Body of pancreas (tissue), 4 donors: ENCODE measurements around the gene TTC23L. TPM values are rescaled to one million over a fixed set of nuclear protein-coding genes. Genes with fewer than 3 reads are reported as not detected.

ENCODE experiments used
- ATAC-seq: fragments of 150-250 bp; one replicate; pipeline ENCODE4 v1.9.1; 2016
- DNase-seq, 4 donors: peaks; one replicate each; pipeline ENCODE4 v3.0.0-alpha.2; 2019
- H3K27ac ChIP-seq, 4 donors: fragments of 200-600 bp; sonication (generic); 1 replicate in 3 of 4; 2 replicates in 1 of 4; pipeline versions ENCODE4 v1.5.1 to v1.6.1; 2016 to 2019; ENCODE audit warnings: mild to moderate bottlenecking in 1 of 4, mixed read lengths in 1 of 4, moderate library complexity in 1 of 4
- H3K27me3 ChIP-seq, 2 donors: fragments of 200-600 bp; sonication (generic); one replicate each; pipeline ENCODE4 v1.6.0; 2016; ENCODE audit warnings: mild to moderate bottlenecking in 1 of 2
- H3K36me3 ChIP-seq, 2 donors: fragments of 200-600 bp; sonication (generic); replicated peaks in 1 of 2; 2 replicates each; pipeline ENCODE4 v1.5.1; 2016; ENCODE audit warnings: low read depth in 2 of 2; ENCODE audit not compliant: insufficient read depth in 1 of 2
- H3K4me1 ChIP-seq: fragments of 200-600 bp; sonication (generic); one replicate; pipeline ENCODE4 v1.6.0; 2016
- H3K4me3 ChIP-seq, 2 donors: fragments of 200-600 bp; sonication (generic); 1 replicate in 1 of 2; 2 replicates in 1 of 2; pipeline ENCODE4 v1.5.1; 2016 to 2019
- H3K9me3 ChIP-seq, 3 donors: fragments of 200-600 bp; sonication (generic); 1 replicate in 2 of 3; 2 replicates in 1 of 3; pipeline ENCODE4 v1.5.1; 2016
- CTCF ChIP-seq, 7 experiments: fragments of 450-650 bp in 4 of 7; fragments of 200-600 bp in 3 of 7; sonication (generic) in 3 of 7; IDR thresholded peaks; one replicate each; pipeline ENCODE4 v1.5.1; 2016 to 2019; ENCODE audit warnings: antibody characterized with exemption in 7 of 7
- POLR2A ChIP-seq, 3 donors: fragments of 450-650 bp; IDR thresholded peaks; one replicate each; pipeline ENCODE4 v1.6.1; 2016; ENCODE audit warnings: antibody characterized with exemption in 3 of 3, mild to moderate bottlenecking in 2 of 3
- WGBS, 2 donors: methylation state at CpG; one replicate each; pipeline ENCODE4 v1.1.5; 2017; 5-methylcytosine and 5-hydroxymethylcytosine counted together
- intact Hi-C: fragments of 100-400 bp; cut with DNase I; formaldehyde crosslinking; loops from one replicate; pipeline ENCODE4 v1.15.1; 2023
- total RNA-seq, 2 donors: library from RNA; depleted of rRNA; stranded (reverse); fragments of >200 nt; gene quantifications; one replicate each; pipeline ENCODE4 v1.1.0, GENCODE V29; 2016

TTC23L gene
- total RNA-seq, 2 donors from 2014 or later: 1.3 TPM; not detected in 1

- Histone ChIP-seq H3K4me3 (no peak overlapping the region), H3K9me3 (no peaks in the 10 kb centered on the region), H3K4me1 (no peaks in the 10 kb centered on the region), H3K27me3 (no peaks in the 10 kb centered on the region), H3K36me3 (no peaks in the 10 kb centered on the region), H3K27ac (no peak overlapping the region)
- intact Hi-C loops: no loop called here
- no peak for DNase-seq
- TF ChIP-seq POLR2A (IDR thresholded peaks at IDR 0.05) (no peak), CTCF (IDR thresholded peaks at IDR 0.05) (no peak)
- no peak for ATAC-seq
- 89 to 93% methylated on average over 2 of the region's 2 CpGs for WGBS, 2 donors
Observed at GRCh38 chr5:34865091-34865490, 26.1 kb downstream of the TTC23L start.

- no peaks in the 10 kb centered on the region for H3K36me3 ChIP-seq
- ATAC-seq (no peak), DNase-seq (no peak)
- no peaks in the 10 kb centered on the region for H3K4me1 ChIP-seq
- TF ChIP-seq POLR2A (IDR thresholded peaks at IDR 0.05): no peak
- no peak for TF ChIP-seq CTCF (IDR thresholded peaks at IDR 0.05)
- H3K4me3 ChIP-seq: no peak overlapping the region
- no peaks in the 10 kb centered on the region for H3K9me3 ChIP-seq
- H3K27me3 ChIP-seq: no peaks in the 10 kb centered on the region
- 70 to 79% methylated on average over 3 of the region's 3 CpGs for WGBS, 2 donors
- no peak overlapping the region for H3K27ac ChIP-seq
- intact Hi-C loops: no loop called here
Observed at GRCh38 chr5:34866989-34867471, 28.1 kb downstream of the TTC23L start.

DNA sequence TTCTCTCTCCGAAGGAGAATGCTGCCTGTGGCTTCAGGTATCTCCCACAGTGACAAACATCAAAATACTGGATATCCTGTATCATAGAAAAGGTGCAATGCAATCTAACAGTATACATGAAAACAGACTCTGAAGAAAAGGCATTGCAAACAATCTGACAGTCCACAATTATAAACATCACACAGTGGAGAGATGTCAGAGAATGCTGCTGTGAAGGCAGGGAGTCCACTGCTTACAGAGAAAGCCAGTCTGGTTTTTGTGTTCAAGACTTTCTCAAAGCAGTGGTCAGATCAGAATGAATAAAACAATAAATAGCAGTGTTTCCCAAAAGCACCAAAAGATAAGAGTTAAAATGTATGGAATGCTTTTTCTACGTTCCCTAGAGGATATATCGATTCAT, 28.7 kb downstream of the TTC23L start:
- H3K9me3 ChIP-seq: no peaks in the 10 kb centered on the region
- H3K4me1 ChIP-seq: no peaks in the 10 kb centered on the region
- H3K4me3 ChIP-seq: no peak overlapping the region
- intact Hi-C loops: no loop called here
- no peaks in the 10 kb centered on the region for H3K36me3 ChIP-seq
- H3K27me3 ChIP-seq: no peaks in the 10 kb centered on the region
- H3K27ac ChIP-seq: no peak overlapping the region
- WGBS, 2 donors: 88 to 94% methylated on average over 3 of the region's 3 CpGs
- DNase-seq: no peak
- no peak for ATAC-seq
- TF ChIP-seq POLR2A (IDR thresholded peaks at IDR 0.05) (no peak), CTCF (IDR thresholded peaks at IDR 0.05) (no peak)

- H3K27ac ChIP-seq: no peak overlapping the region
- DNase-seq (no peak), ATAC-seq (no peak)
- no peaks in the 10 kb centered on the region for H3K9me3 ChIP-seq
- TF ChIP-seq POLR2A (IDR thresholded peaks at IDR 0.05) (no peak), CTCF (IDR thresholded peaks at IDR 0.05) (no peak)
- H3K27me3 ChIP-seq: no peaks in the 10 kb centered on the region
- WGBS, 2 donors: 85 to 95% methylated on average over 1 of the region's 1 CpG
- intact Hi-C loops: no loop called here
- H3K36me3 ChIP-seq: no peaks in the 10 kb centered on the region
- H3K4me1 ChIP-seq: no peaks in the 10 kb centered on the region
- no peak overlapping the region for H3K4me3 ChIP-seq
Observed at GRCh38 chr5:34868791-34869190, 29.8 kb downstream of the TTC23L start.

DNA sequence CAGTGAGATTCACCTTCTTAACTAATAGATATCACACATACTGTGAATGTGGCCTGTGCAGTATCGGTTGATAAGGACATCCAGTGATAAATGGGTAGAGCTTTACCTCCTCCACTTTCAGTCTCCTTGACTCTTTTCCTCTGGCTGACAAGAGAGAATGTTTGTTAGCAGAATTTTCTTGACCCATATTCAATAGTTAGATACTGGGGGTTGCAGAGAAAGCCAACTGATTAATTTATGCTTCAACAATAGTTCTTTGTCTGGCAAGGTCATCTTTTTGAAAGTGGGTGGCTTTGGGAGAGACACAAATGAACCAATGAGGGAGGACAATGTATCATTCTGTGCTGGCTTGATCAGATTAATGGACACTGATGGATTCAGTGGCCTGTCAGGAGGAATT, 30.3 kb downstream of the TTC23L start:
- no peak for DNase-seq
- 50 to 79% methylated on average over 1 of the region's 1 CpG for WGBS, 2 donors
- no peak for ATAC-seq

More for the DNA sequence above, 30.3 kb downstream of the TTC23L start:
- Histone ChIP-seq H3K9me3 (no peaks in the 10 kb centered on the region), H3K4me1 (no peaks in the 10 kb centered on the region), H3K4me3 (no peak overlapping the region), H3K27me3 (no peaks in the 10 kb centered on the region), H3K27ac (no peak overlapping the region), H3K36me3 (no peaks in the 10 kb centered on the region)
- TF ChIP-seq POLR2A (IDR thresholded peaks at IDR 0.05) (no peak), CTCF (IDR thresholded peaks at IDR 0.05) (no peak)
- intact Hi-C loops: no loop called here
